K562 (cell line): Measurements from ENCODE around the gene CMIP. TPM values are rescaled to one million over a fixed set of nuclear protein-coding genes. Genes with fewer than 3 reads are reported as not detected.
A peak's percentile ranks its signal among the peaks of the same experiment; 100 is the strongest.

ENCODE experiments used
- ATAC-seq: fragments of 200-7000 bp; cut with Tn5 transposase; 3 replicates; pipeline ENCODE4 v1.9.1; 2020; ENCODE audit warnings: moderate library complexity
- BruUV-seq: library from RNA; stranded (reverse); fragments of 400-500 nt; replicated peaks from 2 replicates; lab custom pipeline; 2021; lab: Mats Ljungman, UMichigan
- CTCF ChIA-PET: fragments of 300-600 bp; formaldehyde crosslinking; extraction: SDS; loops from one replicate; lab custom pipeline; 2021; ENCODE audit warnings: low intra/inter-chr PET ratio; lab: Yijun Ruan, JAX
- POLR2A ChIA-PET: fragments of 300-600, 350-650 bp; sonication (Branson Sonifier 250); formaldehyde crosslinking; extraction: SDS; loops from one replicate; lab custom pipeline; 2021; ENCODE audit warnings: antibody characterized with exemption, inconsistent platforms; lab: Yijun Ruan, JAX
- DNase-seq, 4 experiments: peaks; one replicate each; pipeline versions ENCODE4 v3.0.0 to v3.0.0-alpha.2; 2011 to 2018; ENCODE audit warnings: low spot score in 3 of 4, mixed read lengths in 3 of 4; ENCODE audit errors: extremely low read depth in 1 of 4
- FAIRE-seq: peaks from 2 replicates; lab custom pipeline; 2011; peaks lifted over from hg19 to GRCh38; lab: Jason Lieb, UNC
- H2AFZ ChIP-seq: 2 replicates; pipeline ENCODE4 v1.6.0; 2011; ENCODE audit warnings: low read depth, low read length, control low read depth, inconsistent platforms
- H3K27ac ChIP-seq: fragments of 200-600 bp; 3 replicates; pipeline ENCODE4 v1.8.0; 2011; ENCODE audit warnings: low read depth, mild to moderate bottlenecking, control low read depth, inconsistent platforms, low read length, moderate library complexity, mixed read lengths; ENCODE audit errors: extremely low read depth
- H3K27me3 ChIP-seq, 2 experiments: fragments of 300-600 bp in 1 of 2; 2 replicates in 1 of 2; 3 replicates in 1 of 2; pipeline versions ENCODE4 v1.6.0 to v1.8.0; 2011; ENCODE audit warnings: inconsistent platforms in 2 of 2, low read length in 2 of 2, mild to moderate bottlenecking in 1 of 2, mixed read lengths in 1 of 2, moderate library complexity in 1 of 2; ENCODE audit not compliant: control insufficient read depth in 2 of 2, insufficient read depth in 2 of 2
- H3K36me3 ChIP-seq: fragments of 300-600 bp; 3 replicates; pipeline ENCODE4 v1.8.0; 2011; ENCODE audit warnings: mild to moderate bottlenecking, low read length, inconsistent platforms; ENCODE audit not compliant: control insufficient read depth, insufficient read depth
- H3K4me1 ChIP-seq, 2 experiments: fragments of 200-600 bp in 1 of 2; replicated peaks in 1 of 2; 2 replicates in 1 of 2; 3 replicates in 1 of 2; pipeline versions ENCODE4 v1.5.1 to v1.8.0; 2011; ENCODE audit warnings: inconsistent platforms in 2 of 2, low read length in 2 of 2, mild to moderate bottlenecking in 1 of 2, mixed read lengths in 1 of 2, moderate library complexity in 1 of 2; ENCODE audit not compliant: control insufficient read depth in 2 of 2, insufficient read depth in 2 of 2
- H3K4me2 ChIP-seq: 2 replicates; pipeline ENCODE4 v1.6.1; 2011; ENCODE audit warnings: low read length, control low read depth, inconsistent platforms, mixed read lengths; ENCODE audit not compliant: insufficient read depth
- H3K4me3 ChIP-seq: fragments of 200-600 bp; sonication (generic), shearing (Covaris generic); 2 replicates; pipeline ENCODE4 v1.5.1; 2016; ENCODE audit warnings: control low read depth, inconsistent platforms
- H3K79me2 ChIP-seq: fragments of 200-600 bp; 3 replicates; pipeline ENCODE4 v1.8.0; 2011; ENCODE audit warnings: low read length, inconsistent platforms; ENCODE audit not compliant: control insufficient read depth, insufficient read depth
- H3K9ac ChIP-seq, 2 experiments: 2 replicates each; pipeline versions ENCODE4 v1.6.0 to v1.6.1; 2011; ENCODE audit warnings: low read depth in 2 of 2, low read length in 2 of 2, control low read depth in 1 of 2, inconsistent platforms in 1 of 2, mild to moderate bottlenecking in 1 of 2, mixed read lengths in 1 of 2; ENCODE audit not compliant: insufficient read depth in 1 of 2
- H3K9me1 ChIP-seq: one replicate; pipeline ENCODE4 v1.6.0; 2011; ENCODE audit warnings: inconsistent platforms, mild to moderate bottlenecking, low read length, moderate library complexity; ENCODE audit not compliant: control insufficient read depth, insufficient read depth
- H3K9me3 ChIP-seq: replicated peaks from 2 replicates; pipeline ENCODE4 v1.5.1; 2011; ENCODE audit warnings: low read depth, low read length, inconsistent platforms; ENCODE audit not compliant: control insufficient read depth, insufficient read depth
- H4K20me1 ChIP-seq: replicated peaks from 2 replicates; pipeline ENCODE4 v1.6.1; 2011; ENCODE audit warnings: low read length, inconsistent platforms, mixed read lengths; ENCODE audit not compliant: control insufficient read depth, insufficient read depth
- POLR2G ChIP-seq: fragments of 200-400 bp; formaldehyde crosslinking; IDR thresholded peaks from 2 replicates; pipeline ENCODE4 v1.6.1; 2017; ENCODE audit warnings: low read depth, mild to moderate bottlenecking, antibody characterized with exemption, low read length, moderate library complexity
- RBM22 ChIP-seq: fragments of 200-400 bp; formaldehyde crosslinking; IDR thresholded peaks from 2 replicates; pipeline ENCODE4 v1.6.1; 2018; ENCODE audit warnings: low read length, low read depth; ENCODE audit not compliant: poor library complexity, severe bottlenecking
- WGBS: fragments of 100-300 bp; shearing (Covaris generic); methylation state at CpG from one replicate; pipeline ENCODE4 v1.1.6; 2016; ENCODE audit warnings: low coverage, mixed read lengths; ENCODE audit not compliant: insufficient coverage; ENCODE audit errors: missing lambda C conversion rate; 5-methylcytosine and 5-hydroxymethylcytosine counted together
- in situ Hi-C: fragments of 300-500 bp; cut with MboI; formaldehyde crosslinking; loops from 4 replicates; pipeline ENCODE4 v1.15.0; 2018; ENCODE audit warnings: inconsistent platforms, mixed read lengths
- intact Hi-C: fragments of 100-400 bp; cut with micrococcal nuclease; formaldehyde crosslinking; loops from 2 replicates; pipeline ENCODE4 v1.14.2; 2022
- polyA plus RNA-seq, 8 experiments: library from polyadenylated mRNA; depleted of rRNA in 4 of 8; stranded (reverse) in 5 of 8; unstranded in 3 of 8; fragments of >200 nt; fragmentation: Nextera tagmentation in 2 of 8; fragmentation: Illumina TruSeq in 1 of 8; extraction: Ambion mirVana in 2 of 8; extraction: Trizol in 1 of 8; gene quantifications; 2 replicates each; pipeline versions ENCODE4 v1.2.1 to v1.2.3, GENCODE V29; 2011 to 2014; ENCODE audit warnings: inconsistent platforms in 1 of 8, missing spikeins in 1 of 8
- total RNA-seq, 7 experiments: library from RNA; depleted of rRNA in 6 of 7; stranded (reverse); fragments of >200 nt in 6 of 7; fragmentation: Illumina TruSeq in 2 of 7; extraction: Trizol in 2 of 7; gene quantifications; 2 replicates each; pipeline versions ENCODE4 v1.2.1 to v1.2.3, GENCODE V29; 2011 to 2021; ENCODE audit warnings: low replicate concordance in 1 of 7
- TF ChIP-seq, protein P1 (sequence below): sonication (generic); formaldehyde crosslinking; IDR thresholded peaks from 2 replicates; pipeline ENCODE4 v1.8.0; 2022; ENCODE audit warnings: mild to moderate bottlenecking, missing genetic modification reagents, borderline replicate concordance

Gene CMIP
- total and polyA plus RNA-seq, 9 of the 15 experiments (the other 6 are each of a cell fraction or from before 2014, with no cell fraction given), result 0.94 to 82.5 (median 10.3) TPM

GRCh38 chr16:81706327-81707295 lies 262.0 kb downstream of the CMIP start:
- Histone ChIP-seq H3K4me2 (no peak overlapping the region), H3K79me2 (no peaks in the 10 kb centered on the region), H3K27me3 (no peaks in the 10 kb centered on the region), H3K4me3 (no peak overlapping the region), H3K9me3 (no peaks in the 10 kb centered on the region), H3K36me3 (peaks cover 59% of the 10 kb centered on the region; the same call in 2 of the 3 replicates), H2AFZ (no peak overlapping the region), H3K9ac (peak overlapping the region in 1 of 2 experiments; percentile 46; a peak in 2 of 4 replicates), H3K27ac (no peak overlapping the region), H3K9me1 (no peaks in the 10 kb centered on the region), H3K4me1 (peaks cover under 1 to 12% of the 10 kb centered on the region in 2 experiments; a peak in 3 of 5 replicates), H4K20me1 (no peaks in the 10 kb centered on the region; the same call in 1 of the 2 replicates)
- FAIRE-seq (no peak), DNase-seq (no peak), ATAC-seq (no peak)
- ChIA-PET POLR2A (interaction anchor here (0.7 to 1.1 kb wide), 2 partner anchors 13 to 84 kb away, joined by 3 read pairs; no protein-coding TSS in a partner anchor), CTCF (no interaction called here)
- 91% methylated on average over 23 of the region's 26 CpGs for WGBS
- intact Hi-C loops, result no loop called here
- no TSS peak for BruUV-seq
- TF ChIP-seq RBM22 (peak; percentile 90), POLR2G (peak; percentile 60)
- TF ChIP-seq, protein P1, sequence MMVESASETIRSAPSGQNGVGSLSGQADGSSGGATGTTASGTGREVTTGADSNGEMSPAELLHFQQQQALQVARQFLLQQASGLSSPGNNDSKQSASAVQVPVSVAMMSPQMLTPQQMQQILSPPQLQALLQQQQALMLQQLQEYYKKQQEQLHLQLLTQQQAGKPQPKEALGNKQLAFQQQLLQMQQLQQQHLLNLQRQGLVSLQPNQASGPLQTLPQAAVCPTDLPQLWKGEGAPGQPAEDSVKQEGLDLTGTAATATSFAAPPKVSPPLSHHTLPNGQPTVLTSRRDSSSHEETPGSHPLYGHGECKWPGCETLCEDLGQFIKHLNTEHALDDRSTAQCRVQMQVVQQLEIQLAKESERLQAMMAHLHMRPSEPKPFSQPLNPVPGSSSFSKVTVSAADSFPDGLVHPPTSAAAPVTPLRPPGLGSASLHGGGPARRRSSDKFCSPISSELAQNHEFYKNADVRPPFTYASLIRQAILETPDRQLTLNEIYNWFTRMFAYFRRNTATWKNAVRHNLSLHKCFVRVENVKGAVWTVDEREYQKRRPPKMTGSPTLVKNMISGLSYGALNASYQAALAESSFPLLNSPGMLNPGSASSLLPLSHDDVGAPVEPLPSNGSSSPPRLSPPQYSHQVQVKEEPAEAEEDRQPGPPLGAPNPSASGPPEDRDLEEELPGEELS (CRISPR knock-in tag), result no peak
- in situ Hi-C loops, result no loop called here
